Stomach smooth muscle (tissue), 2 donors: ENCODE measurements around the gene AGAP2.
"Not testable (repeated sequence)": the region's sequence is repeated elsewhere in the genome, so short reads cannot be mapped to it uniquely, and the experiment has no call there.

Experiments
- H3K27ac ChIP-seq: one replicate; pipeline ENCODE4 v1.7.0; 2013; ENCODE audit warnings: mild to moderate bottlenecking, low read length, inconsistent platforms
- H3K27me3 ChIP-seq, 2 donors: one replicate each; pipeline ENCODE4 v1.7.0; 2013; ENCODE audit warnings: low read length in 2 of 2; ENCODE audit not compliant: insufficient read depth in 2 of 2, control insufficient read depth in 1 of 2
- H3K36me3 ChIP-seq, 2 donors: one replicate each; pipeline ENCODE4 v1.7.0; 2013; ENCODE audit warnings: low read length in 2 of 2; ENCODE audit not compliant: control insufficient read depth in 2 of 2, insufficient read depth in 2 of 2
- H3K4me1 ChIP-seq: one replicate; pipeline ENCODE4 v1.7.0; 2013; ENCODE audit warnings: low read length; ENCODE audit not compliant: control insufficient read depth, insufficient read depth
- H3K4me3 ChIP-seq, 2 donors: one replicate each; pipeline ENCODE4 v1.7.0; 2013; ENCODE audit warnings: low read length in 2 of 2
- H3K9ac ChIP-seq, 2 donors: one replicate each; pipeline ENCODE4 v1.7.0; 2013; ENCODE audit warnings: low read length in 2 of 2, mild to moderate bottlenecking in 1 of 2
- H3K9me3 ChIP-seq, 2 donors: one replicate each; pipeline ENCODE4 v1.7.0; 2013; ENCODE audit warnings: low read length in 2 of 2; ENCODE audit not compliant: control insufficient read depth in 2 of 2
- donor health status: healthy.
- donor health status: Pancreatic carcinoma.

Gene AGAP2

DNA sequence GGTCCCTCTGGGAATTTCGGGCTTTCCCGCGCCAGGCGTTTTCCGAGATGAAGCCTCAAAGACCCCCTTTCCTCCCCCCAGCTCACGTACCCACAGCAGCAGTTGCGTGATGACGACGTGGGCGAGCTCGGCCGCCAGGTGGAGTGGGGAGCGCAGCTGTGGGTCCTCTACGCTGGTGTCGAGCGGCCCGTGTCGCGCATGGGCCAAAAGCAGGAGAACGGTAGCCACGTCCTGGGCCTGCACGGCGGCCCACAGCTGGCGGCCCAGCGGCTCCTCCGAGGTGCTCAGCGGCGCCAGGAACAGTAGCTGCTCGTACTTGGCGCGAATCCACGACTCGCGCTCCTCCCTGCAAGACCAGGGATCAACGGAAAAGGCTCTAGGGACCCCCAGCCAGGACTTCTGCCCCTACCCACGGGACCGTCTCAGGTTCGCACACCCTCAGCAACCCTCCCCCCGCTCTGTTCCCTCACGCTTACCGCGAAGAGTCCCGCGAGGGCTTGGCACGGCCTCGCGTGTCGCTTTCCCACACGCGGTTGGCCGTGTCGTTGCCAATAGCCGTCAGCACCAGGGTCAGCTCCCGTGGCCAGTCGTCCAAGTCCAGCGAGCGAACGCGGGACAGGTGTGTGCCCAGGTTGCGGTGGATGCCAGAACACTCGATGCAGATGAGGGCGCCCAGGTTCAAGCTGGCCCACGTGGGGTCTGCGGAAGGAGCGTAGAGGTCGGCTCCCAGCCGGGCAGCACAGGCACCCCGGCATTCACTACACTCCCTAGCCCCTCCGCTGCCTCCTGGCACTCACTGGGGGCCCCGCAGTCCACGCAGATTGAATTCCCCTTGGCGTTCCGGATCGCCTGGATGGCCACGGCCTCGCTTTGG lies 11.4 kb downstream of the AGAP2 start:
- peaks cover 29 to 35% of the 10 kb centered on the region in 2 donors for H3K27me3 ChIP-seq
- peak overlapping the region; percentile 73 to 76 for H3K4me3 ChIP-seq
- H3K9ac ChIP-seq: no peak overlapping the region
- no peak overlapping the region for H3K27ac ChIP-seq
- no peaks in the 10 kb centered on the region for H3K9me3 ChIP-seq
- peaks cover 18% of the 10 kb centered on the region for H3K4me1 ChIP-seq
- no peaks in the 10 kb centered on the region for H3K36me3 ChIP-seq

DNA sequence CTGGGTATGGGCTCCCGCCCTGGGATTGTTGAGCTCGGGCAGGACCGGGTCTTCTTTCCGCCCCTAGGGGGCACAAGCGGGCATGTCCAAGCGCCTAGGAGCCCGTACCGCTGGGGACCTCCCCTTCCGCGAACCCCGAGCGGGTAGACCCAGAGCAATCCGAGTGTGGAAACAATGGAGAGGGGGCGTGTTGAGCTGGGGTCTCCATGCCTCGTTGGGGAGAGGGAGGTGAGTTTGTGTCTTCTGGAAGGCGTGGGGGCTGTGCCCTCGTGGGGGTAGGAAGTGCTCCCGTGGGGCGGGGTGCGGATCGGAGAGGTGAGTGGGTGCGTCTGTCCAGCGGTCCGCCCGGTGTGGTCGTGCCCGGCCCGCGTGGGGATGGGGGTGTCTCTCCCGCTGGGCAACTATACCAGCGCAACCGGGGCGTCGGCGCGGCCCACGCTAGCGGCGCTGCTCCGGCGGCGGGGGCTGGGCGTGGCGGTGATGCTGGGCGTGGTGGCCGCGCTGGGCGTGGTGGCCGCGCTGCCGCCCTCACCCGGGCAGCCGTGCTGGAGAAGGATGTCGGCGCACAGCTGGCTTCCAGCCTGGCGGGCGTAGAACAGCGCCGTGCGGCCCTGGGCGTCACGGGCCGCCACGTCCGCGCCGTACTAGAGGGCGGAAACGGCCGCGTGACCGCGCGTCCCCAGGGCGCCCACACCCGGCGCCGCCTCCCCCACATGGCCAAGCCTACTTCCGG lies 12.2 kb downstream of the AGAP2 start:
- Histone ChIP-seq H3K4me1 (peaks cover 18% of the 10 kb centered on the region), H3K27me3 (peaks cover 23 to 33% of the 10 kb centered on the region in 2 donors), H3K4me3 (peak overlapping the region; percentile 73 to 76), H3K9ac (peak overlapping the region in 1 of 2 donors; percentile 26), H3K36me3 (peaks cover 0 to 3% of the 10 kb centered on the region in 2 donors), H3K27ac (no peak overlapping the region), H3K9me3 (no peaks in the 10 kb centered on the region)

DNA sequence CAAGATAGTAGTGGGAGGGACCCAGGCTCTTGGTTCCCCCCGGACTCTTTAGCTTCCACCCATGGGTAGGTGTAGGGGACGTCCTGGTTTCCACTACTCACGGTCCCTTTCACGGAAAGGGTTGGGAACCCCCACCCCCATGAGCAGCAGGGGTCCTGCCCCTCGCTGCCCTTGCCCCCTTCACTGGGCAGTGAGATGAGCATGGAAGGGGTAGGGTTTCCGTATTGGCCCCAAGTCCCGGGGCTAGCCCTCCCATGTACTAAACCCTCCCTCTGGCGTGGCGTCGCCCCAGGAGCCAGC lies 12.7 kb downstream of the AGAP2 start:
- H3K4me3 ChIP-seq: peak overlapping the region; percentile 73 to 76
- H3K9me3 ChIP-seq: no peaks in the 10 kb centered on the region
- no peak overlapping the region for H3K9ac ChIP-seq
- H3K4me1 ChIP-seq: peaks cover 18% of the 10 kb centered on the region
- no peak overlapping the region for H3K27ac ChIP-seq
- peaks cover 21 to 33% of the 10 kb centered on the region in 2 donors for H3K27me3 ChIP-seq
- H3K36me3 ChIP-seq: peaks cover 0 to 8% of the 10 kb centered on the region in 2 donors

DNA sequence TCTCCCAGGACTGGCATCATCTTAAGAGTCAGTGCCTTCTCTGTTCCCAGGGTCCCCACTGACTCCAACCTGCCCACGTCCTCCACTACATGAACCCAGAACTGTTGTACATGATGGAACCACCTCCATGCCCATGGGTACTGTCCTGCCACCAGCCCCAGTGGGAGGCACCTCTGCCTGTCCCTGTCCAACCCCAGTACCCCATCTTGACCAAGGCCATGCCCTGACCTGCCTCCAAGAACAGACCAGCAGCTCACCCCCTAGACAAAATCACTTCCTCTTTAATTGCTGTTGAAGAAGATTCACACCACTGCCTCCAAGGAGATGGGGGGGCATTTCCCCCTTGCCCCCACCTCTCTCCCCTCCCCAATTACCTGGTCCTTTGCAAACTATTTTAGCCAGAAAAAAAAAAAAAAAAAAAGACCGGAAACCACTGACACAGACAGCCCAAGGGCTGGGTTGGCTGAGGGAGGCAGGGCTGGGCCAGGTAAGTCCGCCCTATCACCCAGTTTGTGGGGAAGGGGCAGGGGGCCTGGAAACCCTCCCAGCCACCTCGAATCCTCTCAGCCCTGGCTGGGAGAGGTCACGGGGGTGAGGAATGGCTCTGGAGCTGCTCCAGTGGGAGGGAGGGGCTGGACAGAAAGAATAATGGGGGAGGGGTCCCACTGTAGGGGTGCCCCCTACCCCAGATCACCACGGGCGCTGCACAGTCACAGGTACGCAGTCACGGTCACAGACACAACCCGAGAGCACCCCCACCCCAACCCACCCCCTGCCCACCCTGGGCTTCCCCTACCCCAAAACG lies 13.4 kb downstream of the AGAP2 start:
- H3K27ac ChIP-seq: no peak overlapping the region
- H3K9me3 ChIP-seq: no peaks in the 10 kb centered on the region
- H3K4me1 ChIP-seq: peaks cover 18% of the 10 kb centered on the region
- H3K9ac ChIP-seq: no peak overlapping the region
- H3K36me3 ChIP-seq: peaks cover 3 to 14% of the 10 kb centered on the region in 2 donors
- no peak overlapping the region for H3K4me3 ChIP-seq
- peaks cover 20 to 33% of the 10 kb centered on the region in 2 donors for H3K27me3 ChIP-seq

DNA sequence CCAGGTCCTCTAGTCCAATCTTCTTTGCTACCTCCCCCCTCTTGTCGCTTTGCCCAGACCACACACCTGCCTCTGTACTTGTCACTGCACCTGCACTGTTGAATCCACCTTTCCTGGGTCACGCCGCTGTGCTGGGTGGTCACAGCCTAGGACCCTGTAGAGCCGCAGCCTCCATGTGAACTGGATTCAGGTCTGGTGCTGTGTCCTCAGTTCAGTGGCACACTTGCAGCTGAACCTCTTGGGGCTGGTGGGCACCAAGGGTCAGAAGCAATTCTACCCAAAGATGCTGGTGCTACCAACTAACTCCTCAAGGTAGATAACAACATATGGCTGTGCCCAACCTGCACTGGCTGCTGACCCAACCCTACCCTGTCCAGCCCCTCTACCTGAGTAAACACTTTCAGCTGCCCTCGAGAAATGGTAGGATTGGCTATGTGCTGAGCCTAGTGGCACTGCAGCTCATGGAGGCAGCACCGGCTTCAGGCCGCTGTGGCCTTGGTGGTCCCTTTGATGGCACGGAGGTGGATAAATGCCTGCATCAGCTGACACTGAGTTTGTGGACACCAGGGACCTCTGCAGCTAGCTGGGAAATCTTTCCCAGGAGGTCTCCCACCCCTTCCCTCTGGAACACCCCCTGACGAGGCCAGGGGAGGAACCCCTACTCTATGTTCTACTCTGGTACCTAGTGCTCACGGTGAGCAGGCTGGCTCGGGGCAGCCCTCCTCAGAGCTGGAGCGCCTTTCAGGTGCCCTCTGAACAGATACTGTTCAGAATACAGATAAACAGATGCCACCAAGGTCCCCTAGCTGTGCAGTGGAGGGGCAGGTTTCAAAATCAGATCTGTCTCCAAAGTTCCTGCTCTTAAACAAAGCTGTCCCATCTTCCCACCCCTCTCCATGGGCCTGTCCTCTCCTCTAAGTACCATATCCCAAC lies 14.3 kb downstream of the AGAP2 start:
- H3K27ac ChIP-seq: no peak overlapping the region
- peaks cover 18% of the 10 kb centered on the region for H3K4me1 ChIP-seq
- H3K36me3 ChIP-seq: peaks cover 12 to 22% of the 10 kb centered on the region in 2 donors
- no peak overlapping the region for H3K9ac ChIP-seq
- peaks cover 20 to 33% of the 10 kb centered on the region in 2 donors for H3K27me3 ChIP-seq
- H3K9me3 ChIP-seq: no peaks in the 10 kb centered on the region
- no peak overlapping the region for H3K4me3 ChIP-seq

DNA sequence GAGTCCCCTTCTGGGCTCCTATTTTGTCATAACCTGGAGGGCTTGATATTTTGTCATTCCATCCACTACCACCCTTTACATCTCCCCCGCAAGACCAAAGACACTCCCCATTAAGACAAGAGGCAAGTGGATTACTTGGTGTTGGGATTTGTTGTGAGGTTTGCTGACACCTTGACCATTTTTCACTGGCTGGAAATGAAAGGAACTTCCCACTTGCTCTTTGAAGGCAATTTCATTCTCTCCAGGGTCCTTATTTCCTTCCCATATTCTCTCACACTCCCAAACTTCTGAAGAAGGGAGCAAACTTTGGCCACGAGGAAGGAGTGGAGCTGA lies 14.9 kb downstream of the AGAP2 start:
- Histone ChIP-seq H3K9ac (no peak overlapping the region), H3K27me3 (peaks cover 20 to 33% of the 10 kb centered on the region in 2 donors), H3K9me3 (no peaks in the 10 kb centered on the region), H3K4me1 (peaks cover 18% of the 10 kb centered on the region), H3K27ac (no peak overlapping the region), H3K36me3 (peaks cover 18 to 27% of the 10 kb centered on the region in 2 donors), H3K4me3 (no peak overlapping the region)

DNA sequence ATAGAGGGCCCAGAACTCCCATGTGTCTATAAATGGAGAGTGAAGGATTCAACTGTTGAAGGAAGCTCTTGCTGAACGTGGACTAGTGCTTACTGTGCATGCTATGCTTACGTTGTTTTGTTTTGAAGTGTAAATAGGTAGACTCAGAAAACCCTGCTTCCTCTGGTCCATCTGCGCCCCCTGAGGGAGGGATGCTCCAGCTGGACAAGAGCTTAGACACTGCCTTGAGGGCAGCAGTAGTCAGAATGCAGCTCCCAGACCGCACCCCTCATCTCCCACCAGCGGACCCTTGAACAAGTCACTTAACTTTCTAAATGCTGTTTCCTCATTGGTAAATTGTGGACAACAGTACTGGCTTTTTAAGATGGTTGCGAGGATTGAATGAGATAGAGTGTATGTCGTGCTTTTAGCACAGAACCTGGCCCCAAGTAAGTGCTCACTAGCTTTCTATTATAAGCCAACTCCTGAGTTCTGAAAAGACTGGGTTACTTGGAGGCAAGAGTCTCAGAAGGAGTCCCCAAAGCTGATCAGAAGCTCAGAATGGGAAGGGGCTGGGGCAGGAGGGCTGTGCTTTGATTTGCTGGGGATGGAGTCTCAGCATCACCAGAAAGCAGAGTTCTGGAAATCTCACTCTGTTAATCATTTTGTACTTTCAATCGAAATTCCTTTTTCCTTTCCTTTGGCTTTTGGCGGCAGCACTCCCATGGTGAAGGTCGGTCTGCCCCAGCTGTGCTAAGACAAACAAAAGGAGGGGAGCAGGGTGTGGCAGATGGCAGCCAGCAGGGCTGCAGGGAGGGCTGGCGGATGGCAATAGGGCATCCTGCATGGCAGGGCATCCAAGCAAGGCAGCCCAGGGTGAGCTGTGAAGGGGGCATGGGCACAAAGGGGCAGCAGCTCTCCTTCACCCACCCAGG lies 15.6 kb downstream of the AGAP2 start:
- H3K27me3 ChIP-seq: peaks cover 20 to 29% of the 10 kb centered on the region in 2 donors
- H3K9ac ChIP-seq: no peak overlapping the region
- no peak overlapping the region for H3K27ac ChIP-seq
- no peak overlapping the region for H3K4me3 ChIP-seq
- peaks cover 18% of the 10 kb centered on the region for H3K4me1 ChIP-seq
- H3K9me3 ChIP-seq: no peaks in the 10 kb centered on the region
- H3K36me3 ChIP-seq: peaks cover 24 to 32% of the 10 kb centered on the region in 2 donors

DNA sequence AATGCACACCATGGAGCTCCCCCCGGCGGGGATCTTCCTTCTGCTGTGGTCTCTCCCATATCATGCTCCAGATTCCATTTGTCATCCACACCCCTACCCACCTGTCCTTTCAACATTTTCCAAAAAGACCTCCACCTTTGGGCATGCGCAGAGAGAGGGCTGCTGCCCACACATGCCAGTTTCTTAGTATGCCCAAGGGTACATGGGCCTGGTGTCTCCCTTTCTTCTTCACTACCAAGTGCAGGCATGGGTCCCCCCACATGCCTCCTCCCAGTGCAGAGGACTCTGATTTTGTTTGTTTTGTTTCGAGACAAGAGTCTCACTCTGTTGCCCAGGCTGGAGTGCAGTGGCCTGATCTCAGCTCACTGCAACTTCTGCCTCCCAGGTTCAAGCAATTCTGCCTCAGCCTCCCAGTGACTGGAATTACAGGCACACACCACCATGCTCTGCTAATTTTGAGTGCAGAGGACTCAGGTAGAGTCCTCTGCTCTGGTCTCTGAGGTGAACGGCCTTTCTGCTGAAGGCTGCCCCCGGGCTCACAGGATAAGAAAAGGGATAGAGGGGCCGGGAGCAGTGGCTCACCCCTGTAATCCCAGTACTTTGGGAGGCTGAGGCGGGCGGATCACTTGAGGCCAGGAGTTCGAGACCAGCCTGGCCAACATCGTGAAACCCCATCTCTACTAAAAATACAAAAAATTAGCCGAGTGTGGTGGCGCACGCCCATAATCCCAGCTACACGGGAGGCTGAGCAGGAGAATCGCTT lies 16.5 kb downstream of the AGAP2 start:
- H3K36me3 ChIP-seq: peaks cover 32 to 37% of the 10 kb centered on the region in 2 donors
- H3K4me3 ChIP-seq, H3K9ac ChIP-seq, H3K9me3 ChIP-seq, H3K27ac ChIP-seq: not testable (repeated sequence)
- peaks cover 12% of the 10 kb centered on the region for H3K4me1 ChIP-seq
- H3K27me3 ChIP-seq: peaks cover 12 to 19% of the 10 kb centered on the region in 2 donors
